Ishikawa (cell line): ENCODE results near the gene KIAA0825.

Experiments used
- CEBPB ChIP-seq: IDR thresholded peaks from 2 replicates; pipeline ENCODE4 v1.6.1; 2012
- EGR1 ChIP-seq: IDR thresholded peaks from 2 replicates; pipeline ENCODE4 v1.6.1; 2012
- EP300 ChIP-seq: IDR thresholded peaks from 2 replicates; pipeline ENCODE4 v1.6.1; 2012; ENCODE audit warnings: borderline replicate concordance
- FOXM1 ChIP-seq: IDR thresholded peaks from 2 replicates; pipeline ENCODE4 v1.6.1; 2012; ENCODE audit warnings: low read depth, borderline replicate concordance
- NFIC ChIP-seq: IDR thresholded peaks from 2 replicates; pipeline ENCODE4 v1.6.1; 2012
- RAD21 ChIP-seq: IDR thresholded peaks from 2 replicates; pipeline ENCODE4 v1.6.1; 2012; ENCODE audit warnings: low read depth
- TAF1 ChIP-seq: IDR thresholded peaks from 2 replicates; pipeline ENCODE4 v1.6.1; 2012; ENCODE audit warnings: low read depth, mild to moderate bottlenecking
- TEAD4 ChIP-seq: IDR thresholded peaks from 2 replicates; pipeline ENCODE4 v1.6.1; 2012
- TF ChIP-seq, protein P1 (sequence below): IDR thresholded peaks from 2 replicates; pipeline ENCODE4 v1.6.1; 2012
- TF ChIP-seq, protein P2 (sequence below): IDR thresholded peaks from 2 replicates; pipeline ENCODE4 v1.6.1; 2012
- TF ChIP-seq, protein P3 (sequence below): IDR thresholded peaks from 2 replicates; pipeline ENCODE4 v1.6.1; 2012; ENCODE audit warnings: low read depth, mild to moderate bottlenecking

DNA sequence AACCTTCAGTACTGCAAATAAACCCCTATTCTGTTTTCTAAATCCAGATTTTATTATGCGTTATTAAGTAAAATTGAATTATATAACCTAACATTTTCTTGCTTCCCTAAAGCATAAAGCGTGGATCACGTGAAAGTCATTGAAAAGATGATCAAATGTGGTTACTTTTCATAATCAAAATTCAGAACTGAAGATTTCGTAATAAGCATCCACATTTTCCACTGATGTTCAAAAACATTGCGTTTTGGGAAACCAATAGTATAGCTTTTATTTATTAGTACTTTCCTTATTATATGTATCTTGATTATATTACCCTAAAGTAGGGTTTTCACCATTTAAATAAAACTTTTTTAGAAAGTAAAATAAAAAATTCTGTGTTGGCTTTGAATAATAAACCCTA lies 1.9 kb upstream of the KIAA0825 start:
- TF ChIP-seq EP300 (no peak), TEAD4 (no peak), EGR1 (no peak), CEBPB (no peak), TAF1 (no peak), RAD21 (no peak), FOXM1 (no peak), NFIC (no peak)
- TF ChIP-seq, protein P1, sequence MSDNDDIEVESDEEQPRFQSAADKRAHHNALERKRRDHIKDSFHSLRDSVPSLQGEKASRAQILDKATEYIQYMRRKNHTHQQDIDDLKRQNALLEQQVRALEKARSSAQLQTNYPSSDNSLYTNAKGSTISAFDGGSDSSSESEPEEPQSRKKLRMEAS, result no peak
- TF ChIP-seq, protein P2, sequence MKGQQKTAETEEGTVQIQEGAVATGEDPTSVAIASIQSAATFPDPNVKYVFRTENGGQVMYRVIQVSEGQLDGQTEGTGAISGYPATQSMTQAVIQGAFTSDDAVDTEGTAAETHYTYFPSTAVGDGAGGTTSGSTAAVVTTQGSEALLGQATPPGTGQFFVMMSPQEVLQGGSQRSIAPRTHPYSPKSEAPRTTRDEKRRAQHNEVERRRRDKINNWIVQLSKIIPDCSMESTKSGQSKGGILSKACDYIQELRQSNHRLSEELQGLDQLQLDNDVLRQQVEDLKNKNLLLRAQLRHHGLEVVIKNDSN, result no peak
- TF ChIP-seq, protein P3, sequence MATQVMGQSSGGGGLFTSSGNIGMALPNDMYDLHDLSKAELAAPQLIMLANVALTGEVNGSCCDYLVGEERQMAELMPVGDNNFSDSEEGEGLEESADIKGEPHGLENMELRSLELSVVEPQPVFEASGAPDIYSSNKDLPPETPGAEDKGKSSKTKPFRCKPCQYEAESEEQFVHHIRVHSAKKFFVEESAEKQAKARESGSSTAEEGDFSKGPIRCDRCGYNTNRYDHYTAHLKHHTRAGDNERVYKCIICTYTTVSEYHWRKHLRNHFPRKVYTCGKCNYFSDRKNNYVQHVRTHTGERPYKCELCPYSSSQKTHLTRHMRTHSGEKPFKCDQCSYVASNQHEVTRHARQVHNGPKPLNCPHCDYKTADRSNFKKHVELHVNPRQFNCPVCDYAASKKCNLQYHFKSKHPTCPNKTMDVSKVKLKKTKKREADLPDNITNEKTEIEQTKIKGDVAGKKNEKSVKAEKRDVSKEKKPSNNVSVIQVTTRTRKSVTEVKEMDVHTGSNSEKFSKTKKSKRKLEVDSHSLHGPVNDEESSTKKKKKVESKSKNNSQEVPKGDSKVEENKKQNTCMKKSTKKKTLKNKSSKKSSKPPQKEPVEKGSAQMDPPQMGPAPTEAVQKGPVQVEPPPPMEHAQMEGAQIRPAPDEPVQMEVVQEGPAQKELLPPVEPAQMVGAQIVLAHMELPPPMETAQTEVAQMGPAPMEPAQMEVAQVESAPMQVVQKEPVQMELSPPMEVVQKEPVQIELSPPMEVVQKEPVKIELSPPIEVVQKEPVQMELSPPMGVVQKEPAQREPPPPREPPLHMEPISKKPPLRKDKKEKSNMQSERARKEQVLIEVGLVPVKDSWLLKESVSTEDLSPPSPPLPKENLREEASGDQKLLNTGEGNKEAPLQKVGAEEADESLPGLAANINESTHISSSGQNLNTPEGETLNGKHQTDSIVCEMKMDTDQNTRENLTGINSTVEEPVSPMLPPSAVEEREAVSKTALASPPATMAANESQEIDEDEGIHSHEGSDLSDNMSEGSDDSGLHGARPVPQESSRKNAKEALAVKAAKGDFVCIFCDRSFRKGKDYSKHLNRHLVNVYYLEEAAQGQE, result no peak
